K562 (cell line): ENCODE measurements around the gene MICU1. TPM values are rescaled to one million over a fixed set of nuclear protein-coding genes. Genes with fewer than 3 reads are reported as not detected.

Experiments used
- polyA plus RNA-seq, 8 experiments: library from polyadenylated mRNA; depleted of rRNA in 4 of 8; stranded (reverse) in 5 of 8; unstranded in 3 of 8; fragments of >200 nt; fragmentation: Nextera tagmentation in 2 of 8; fragmentation: Illumina TruSeq in 1 of 8; extraction: Ambion mirVana in 2 of 8; extraction: Trizol in 1 of 8; gene quantifications; 2 replicates each; pipeline versions ENCODE4 v1.2.1 to v1.2.3, GENCODE V29; 2011 to 2014; ENCODE audit warnings: inconsistent platforms in 1 of 8, missing spikeins in 1 of 8
- total RNA-seq, 7 experiments: library from RNA; depleted of rRNA in 6 of 7; stranded (reverse); fragments of >200 nt in 6 of 7; fragmentation: Illumina TruSeq in 2 of 7; extraction: Trizol in 2 of 7; gene quantifications; 2 replicates each; pipeline versions ENCODE4 v1.2.1 to v1.2.3, GENCODE V29; 2011 to 2021; ENCODE audit warnings: low replicate concordance in 1 of 7
- TF ChIP-seq, protein P1 (sequence below), 2 experiments: fragments of 450-650 bp in 1 of 2; sonication (generic) in 1 of 2; formaldehyde crosslinking in 1 of 2; IDR thresholded peaks; 2 replicates each; pipeline versions ENCODE4 v1.7.1 to v1.9.0; 2016 to 2022; ENCODE audit warnings: inconsistent platforms in 1 of 2, mild to moderate bottlenecking in 1 of 2, missing genetic modification reagents in 1 of 2

Gene MICU1
- total and polyA plus RNA-seq, 9 of the 15 experiments (the other 6 are each of a cell fraction or from before 2014, with no cell fraction given): 29.3 to 76.8 (median 48.4) TPM

- TF ChIP-seq, protein P1, sequence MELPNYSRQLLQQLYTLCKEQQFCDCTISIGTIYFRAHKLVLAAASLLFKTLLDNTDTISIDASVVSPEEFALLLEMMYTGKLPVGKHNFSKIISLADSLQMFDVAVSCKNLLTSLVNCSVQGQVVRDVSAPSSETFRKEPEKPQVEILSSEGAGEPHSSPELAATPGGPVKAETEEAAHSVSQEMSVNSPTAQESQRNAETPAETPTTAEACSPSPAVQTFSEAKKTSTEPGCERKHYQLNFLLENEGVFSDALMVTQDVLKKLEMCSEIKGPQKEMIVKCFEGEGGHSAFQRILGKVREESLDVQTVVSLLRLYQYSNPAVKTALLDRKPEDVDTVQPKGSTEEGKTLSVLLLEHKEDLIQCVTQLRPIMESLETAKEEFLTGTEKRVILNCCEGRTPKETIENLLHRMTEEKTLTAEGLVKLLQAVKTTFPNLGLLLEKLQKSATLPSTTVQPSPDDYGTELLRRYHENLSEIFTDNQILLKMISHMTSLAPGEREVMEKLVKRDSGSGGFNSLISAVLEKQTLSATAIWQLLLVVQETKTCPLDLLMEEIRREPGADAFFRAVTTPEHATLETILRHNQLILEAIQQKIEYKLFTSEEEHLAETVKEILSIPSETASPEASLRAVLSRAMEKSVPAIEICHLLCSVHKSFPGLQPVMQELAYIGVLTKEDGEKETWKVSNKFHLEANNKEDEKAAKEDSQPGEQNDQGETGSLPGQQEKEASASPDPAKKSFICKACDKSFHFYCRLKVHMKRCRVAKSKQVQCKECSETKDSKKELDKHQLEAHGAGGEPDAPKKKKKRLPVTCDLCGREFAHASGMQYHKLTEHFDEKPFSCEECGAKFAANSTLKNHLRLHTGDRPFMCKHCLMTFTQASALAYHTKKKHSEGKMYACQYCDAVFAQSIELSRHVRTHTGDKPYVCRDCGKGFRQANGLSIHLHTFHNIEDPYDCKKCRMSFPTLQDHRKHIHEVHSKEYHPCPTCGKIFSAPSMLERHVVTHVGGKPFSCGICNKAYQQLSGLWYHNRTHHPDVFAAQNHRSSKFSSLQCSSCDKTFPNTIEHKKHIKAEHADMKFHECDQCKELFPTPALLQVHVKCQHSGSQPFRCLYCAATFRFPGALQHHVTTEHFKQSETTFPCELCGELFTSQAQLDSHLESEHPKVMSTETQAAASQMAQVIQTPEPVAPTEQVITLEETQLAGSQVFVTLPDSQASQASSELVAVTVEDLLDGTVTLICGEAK (IDR thresholded peaks at IDR 0.05): no peak
- TF ChIP-seq, protein P1 (CRISPR knock-in tag; IDR thresholded peaks at IDR 0.05): no peak
- TF ChIP-seq, all 486 proteins: peak for 0
These were observed 207.9 kb downstream of the MICU1 start (continued) for GRCh38 chr10:72417971-72418370.
